Measurements from ENCODE around the gene TSBP1. TPM values are rescaled to one million over a fixed set of nuclear protein-coding genes. Genes with fewer than 3 reads are reported as not detected.

Gene TSBP1
- total RNA-seq, 4 donors from 2014 or later, result not detected

DNA sequence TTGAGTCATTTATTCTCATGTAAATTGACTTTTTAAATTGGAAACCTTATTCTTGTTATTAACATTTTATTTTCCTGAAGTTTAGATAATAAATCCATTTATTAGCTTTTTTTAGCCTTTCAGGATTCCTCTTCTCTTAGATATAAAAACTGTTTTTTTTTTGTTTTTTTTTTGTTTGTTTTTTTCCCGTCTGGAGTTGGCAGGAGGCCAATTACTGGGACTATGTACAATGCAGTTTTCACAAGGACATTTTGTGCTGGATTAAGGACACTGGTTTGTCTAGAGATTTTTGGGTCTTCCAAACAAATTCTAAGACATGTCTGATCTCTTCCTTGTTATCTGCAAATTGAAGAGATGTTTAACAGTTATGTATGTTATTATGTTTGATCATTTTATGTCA lies 34.0 kb upstream of the TSBP1 start:
- TF ChIP-seq, protein P1, sequence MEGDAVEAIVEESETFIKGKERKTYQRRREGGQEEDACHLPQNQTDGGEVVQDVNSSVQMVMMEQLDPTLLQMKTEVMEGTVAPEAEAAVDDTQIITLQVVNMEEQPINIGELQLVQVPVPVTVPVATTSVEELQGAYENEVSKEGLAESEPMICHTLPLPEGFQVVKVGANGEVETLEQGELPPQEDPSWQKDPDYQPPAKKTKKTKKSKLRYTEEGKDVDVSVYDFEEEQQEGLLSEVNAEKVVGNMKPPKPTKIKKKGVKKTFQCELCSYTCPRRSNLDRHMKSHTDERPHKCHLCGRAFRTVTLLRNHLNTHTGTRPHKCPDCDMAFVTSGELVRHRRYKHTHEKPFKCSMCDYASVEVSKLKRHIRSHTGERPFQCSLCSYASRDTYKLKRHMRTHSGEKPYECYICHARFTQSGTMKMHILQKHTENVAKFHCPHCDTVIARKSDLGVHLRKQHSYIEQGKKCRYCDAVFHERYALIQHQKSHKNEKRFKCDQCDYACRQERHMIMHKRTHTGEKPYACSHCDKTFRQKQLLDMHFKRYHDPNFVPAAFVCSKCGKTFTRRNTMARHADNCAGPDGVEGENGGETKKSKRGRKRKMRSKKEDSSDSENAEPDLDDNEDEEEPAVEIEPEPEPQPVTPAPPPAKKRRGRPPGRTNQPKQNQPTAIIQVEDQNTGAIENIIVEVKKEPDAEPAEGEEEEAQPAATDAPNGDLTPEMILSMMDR (IDR thresholded peaks at IDR 0.05 in 4 of 5, conservative IDR thresholded peaks at IDR 0.05 in 1 of 5), result no peak
- TF ChIP-seq POLR2A (IDR thresholded peaks at IDR 0.05), result no peak
- H3K36me3 ChIP-seq, result no peaks in the 10 kb centered on the region

DNA sequence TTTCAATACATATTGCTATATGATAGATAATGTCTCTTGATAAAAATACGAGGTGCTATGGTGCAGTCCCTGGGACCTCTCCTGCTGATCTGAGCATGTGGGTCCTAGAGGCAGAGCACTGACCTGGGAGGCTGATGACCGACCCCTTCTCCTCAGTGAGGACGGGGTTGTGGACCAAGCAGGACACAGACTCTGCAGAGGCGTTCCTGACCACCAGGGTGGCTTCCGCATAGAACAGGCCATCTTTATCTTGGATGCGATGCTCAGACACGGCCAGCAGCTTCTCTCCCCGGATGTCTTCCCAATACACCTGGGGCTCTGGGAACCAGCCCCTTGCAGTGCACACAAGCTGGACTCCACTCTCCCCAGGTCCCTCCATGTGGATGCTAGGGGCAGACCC lies 31.1 kb upstream of the TSBP1 start:
- Histone ChIP-seq H3K4me3 (no peak overlapping the region), H3K36me3 (no peaks in the 10 kb centered on the region), H3K27me3 (peaks cover 0 to 16% (median 11%) of the 10 kb centered on the region in 3 donors), H3K27ac (no peak overlapping the region), H3K9me3 (no peaks in the 10 kb centered on the region), H3K4me1 (no peaks in the 10 kb centered on the region)
- ATAC-seq, result no peak
- intact Hi-C loops (cut with DNase I; ENCODE audit: low total_unique reads), result no loop called here
- no peak for DNase-seq
- in situ Hi-C loops (cut with MboI; ENCODE audit: low sequenced_read_pairs in 4 of 4), result no loop called here
- TF ChIP-seq, protein P1 (IDR thresholded peaks at IDR 0.05 in 4 of 5, conservative IDR thresholded peaks at IDR 0.05 in 1 of 5), result no peak
- no peak for TF ChIP-seq POLR2A (IDR thresholded peaks at IDR 0.05)

More for the DNA sequence above, 34.0 kb upstream of the TSBP1 start:
- intact Hi-C loops (cut with DNase I; ENCODE audit: low total_unique reads), result no loop called here
- ATAC-seq (no peak), DNase-seq (no peak)
- Histone ChIP-seq H3K4me1 (no peaks in the 10 kb centered on the region), H3K9me3 (no peaks in the 10 kb centered on the region), H3K4me3 (no peak overlapping the region), H3K27ac (no peak overlapping the region), H3K27me3 (peaks cover 0 to 16% (median 15%) of the 10 kb centered on the region in 3 donors)
- in situ Hi-C loops (cut with MboI; ENCODE audit: low sequenced_read_pairs in 4 of 4), result no loop called here

DNA sequence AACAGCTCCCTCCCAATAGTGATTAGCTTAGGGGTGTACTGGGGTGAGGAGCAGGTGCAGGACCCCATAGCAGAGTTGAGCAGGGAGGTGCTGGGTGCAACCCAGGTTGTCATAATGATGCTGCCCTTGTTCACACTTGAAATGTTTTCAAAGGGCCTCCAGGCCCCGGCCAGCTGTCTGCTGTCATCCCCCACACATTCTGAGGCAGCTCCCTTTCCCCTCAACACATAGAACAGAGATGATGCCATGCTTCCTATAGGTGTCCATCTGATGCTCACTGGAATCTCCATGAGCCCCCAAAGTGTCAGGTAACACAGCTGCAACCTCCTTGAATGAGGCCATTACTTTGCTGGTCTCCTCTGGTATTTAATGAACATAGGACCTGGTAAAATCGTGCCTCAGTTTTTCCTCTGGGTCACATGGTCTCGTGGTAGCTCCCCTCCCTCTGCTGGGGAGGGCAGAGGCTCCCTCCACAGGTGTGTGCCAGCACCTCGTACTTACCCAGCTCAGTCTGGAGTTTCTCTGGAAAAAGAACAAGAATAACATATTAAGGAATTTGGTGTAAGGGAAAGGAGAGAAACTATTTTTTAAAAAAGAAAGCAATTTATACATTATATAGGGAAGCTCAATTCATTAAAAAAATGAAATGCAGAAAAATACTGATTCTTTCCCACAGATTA lies 29.7 kb upstream of the TSBP1 start:
- in situ Hi-C loops (cut with MboI; ENCODE audit: low sequenced_read_pairs in 4 of 4), result no loop called here
- ATAC-seq, result no peak

DNA sequence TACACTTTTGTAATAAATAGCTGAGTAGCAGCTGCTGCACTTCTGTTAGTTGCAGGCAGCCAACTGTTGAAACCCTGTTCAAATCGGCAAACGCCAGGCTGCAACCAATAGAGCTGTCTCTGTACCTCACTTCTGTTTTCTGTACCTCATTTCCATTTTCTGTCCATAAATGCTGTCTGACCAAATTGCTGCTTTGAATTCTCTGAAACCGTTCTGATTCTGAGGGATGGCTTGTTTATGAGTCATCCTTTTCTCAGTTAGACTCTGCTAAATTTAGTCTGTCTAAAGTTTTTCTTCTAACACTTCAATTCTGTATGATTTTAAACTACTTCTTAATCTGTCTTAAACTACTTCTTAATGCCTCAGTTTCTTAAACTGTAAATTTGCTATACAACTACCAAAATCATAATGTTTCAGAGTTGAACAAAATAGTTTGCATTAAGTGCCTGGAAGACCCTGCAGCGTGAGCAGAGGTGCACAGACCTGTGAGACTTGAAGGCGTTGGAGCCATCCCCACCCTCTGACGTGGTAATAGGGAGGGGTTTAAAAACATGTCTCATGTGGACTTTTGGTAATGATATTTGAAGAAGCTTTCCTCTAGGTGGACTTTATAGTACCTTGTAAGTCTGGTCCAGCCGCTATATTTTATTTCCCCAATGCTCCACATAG lies 25.7 kb upstream of the TSBP1 start:
- Histone ChIP-seq H3K4me1 (no peaks in the 10 kb centered on the region), H3K27ac (no peak overlapping the region), H3K9me3 (no peaks in the 10 kb centered on the region), H3K4me3 (no peak overlapping the region), H3K27me3 (no peaks in the 10 kb centered on the region), H3K36me3 (no peaks in the 10 kb centered on the region)
- ATAC-seq (no peak), DNase-seq (no peak)
- in situ Hi-C loops (cut with MboI; ENCODE audit: low sequenced_read_pairs in 4 of 4) (no loop called here), intact Hi-C loops (cut with DNase I; ENCODE audit: low total_unique reads) (loop anchor here (10.0 kb wide), 1 partner anchor 143 kb away; no protein-coding TSS in a partner anchor)
- no peak for TF ChIP-seq POLR2A (IDR thresholded peaks at IDR 0.05)
- TF ChIP-seq, protein P1 (IDR thresholded peaks at IDR 0.05 in 4 of 5, conservative IDR thresholded peaks at IDR 0.05 in 1 of 5), result no peak

More for the DNA sequence above, 29.7 kb upstream of the TSBP1 start:
- no peaks in the 10 kb centered on the region for H3K4me1 ChIP-seq
- peaks cover 0 to 10% (median 4%) of the 10 kb centered on the region in 3 donors for H3K27me3 ChIP-seq
- TF ChIP-seq, protein P1 (IDR thresholded peaks at IDR 0.05 in 4 of 5, conservative IDR thresholded peaks at IDR 0.05 in 1 of 5), result no peak
- no peak for TF ChIP-seq POLR2A (IDR thresholded peaks at IDR 0.05)
- intact Hi-C loops (cut with DNase I; ENCODE audit: low total_unique reads), result no loop called here
- no peak overlapping the region for H3K4me3 ChIP-seq
- H3K27ac ChIP-seq, result no peak overlapping the region
- no peaks in the 10 kb centered on the region for H3K9me3 ChIP-seq
- no peak for DNase-seq
- no peaks in the 10 kb centered on the region for H3K36me3 ChIP-seq
